GM06990 (cell line): ENCODE results near the gene DOK7.

ENCODE experiments used
- DNase-seq: peaks from one replicate; pipeline ENCODE4 v3.0.0-alpha.2; 2011; ENCODE audit not compliant: insufficient read length; ENCODE audit errors: extremely low read depth
- H3K27me3 ChIP-seq: replicated peaks from 2 replicates; pipeline ENCODE4 v1.6.0; 2011; ENCODE audit warnings: low read length; ENCODE audit not compliant: control insufficient read depth, insufficient read depth
- H3K36me3 ChIP-seq: 2 replicates; pipeline ENCODE4 v1.5.1; 2011; ENCODE audit warnings: low read length; ENCODE audit not compliant: control insufficient read depth, insufficient read depth
- H3K4me3 ChIP-seq: replicated peaks from 2 replicates; pipeline ENCODE4 v1.5.1; 2011; ENCODE audit warnings: low read depth, mild to moderate bottlenecking, control low read depth, low read length
- TF ChIP-seq, protein P1 (sequence below): IDR thresholded peaks from 2 replicates; pipeline ENCODE4 v1.5.1; 2011; ENCODE audit warnings: low read length, control low read depth, mild to moderate bottlenecking, inconsistent platforms; ENCODE audit not compliant: insufficient read depth, poor library complexity, severe bottlenecking

Gene DOK7

DNA sequence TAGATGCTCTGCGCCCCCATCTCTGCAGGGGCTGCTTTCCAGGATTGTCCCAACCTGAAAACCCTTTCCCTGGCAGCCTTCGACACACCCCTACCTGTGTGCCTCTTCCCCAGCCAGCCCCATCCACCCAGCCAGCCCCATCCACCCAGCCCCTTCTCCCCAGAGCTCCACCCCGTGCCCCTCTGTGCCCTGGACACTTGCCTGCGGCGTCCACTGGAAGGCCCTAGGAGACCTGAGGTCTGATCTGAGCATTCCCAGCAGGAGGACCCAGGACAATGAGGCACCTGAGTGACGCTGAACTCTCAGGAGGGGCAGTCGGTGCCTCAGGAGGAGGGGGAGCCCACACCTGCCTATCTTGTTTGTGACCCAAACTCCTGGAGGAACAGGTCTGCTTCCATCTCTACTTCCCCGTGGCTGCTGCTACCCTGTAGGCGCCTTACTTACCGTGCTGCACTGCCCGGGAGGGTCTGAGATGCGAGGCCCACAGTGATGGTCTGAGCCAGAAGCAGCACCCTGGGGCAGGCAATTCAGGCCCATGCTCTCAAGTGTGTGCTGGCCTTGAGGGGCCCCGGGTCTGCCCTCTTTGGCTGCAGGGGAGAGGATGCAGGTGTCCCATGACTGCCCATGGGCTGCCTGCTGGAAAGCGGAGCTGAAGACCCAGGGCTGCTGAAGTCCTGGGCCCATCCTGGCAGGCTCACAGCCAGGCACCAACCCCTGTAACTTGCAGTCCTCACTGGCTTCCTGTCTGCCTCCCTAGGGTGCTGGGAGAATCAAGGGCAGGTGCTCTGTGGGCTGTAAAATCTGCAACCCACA lies 64.2 kb downstream of the DOK7 start:
- H3K4me3 ChIP-seq: no peak overlapping the region
- TF ChIP-seq, protein P1, sequence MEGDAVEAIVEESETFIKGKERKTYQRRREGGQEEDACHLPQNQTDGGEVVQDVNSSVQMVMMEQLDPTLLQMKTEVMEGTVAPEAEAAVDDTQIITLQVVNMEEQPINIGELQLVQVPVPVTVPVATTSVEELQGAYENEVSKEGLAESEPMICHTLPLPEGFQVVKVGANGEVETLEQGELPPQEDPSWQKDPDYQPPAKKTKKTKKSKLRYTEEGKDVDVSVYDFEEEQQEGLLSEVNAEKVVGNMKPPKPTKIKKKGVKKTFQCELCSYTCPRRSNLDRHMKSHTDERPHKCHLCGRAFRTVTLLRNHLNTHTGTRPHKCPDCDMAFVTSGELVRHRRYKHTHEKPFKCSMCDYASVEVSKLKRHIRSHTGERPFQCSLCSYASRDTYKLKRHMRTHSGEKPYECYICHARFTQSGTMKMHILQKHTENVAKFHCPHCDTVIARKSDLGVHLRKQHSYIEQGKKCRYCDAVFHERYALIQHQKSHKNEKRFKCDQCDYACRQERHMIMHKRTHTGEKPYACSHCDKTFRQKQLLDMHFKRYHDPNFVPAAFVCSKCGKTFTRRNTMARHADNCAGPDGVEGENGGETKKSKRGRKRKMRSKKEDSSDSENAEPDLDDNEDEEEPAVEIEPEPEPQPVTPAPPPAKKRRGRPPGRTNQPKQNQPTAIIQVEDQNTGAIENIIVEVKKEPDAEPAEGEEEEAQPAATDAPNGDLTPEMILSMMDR: no peak
- peaks cover 23% of the 10 kb centered on the region for H3K36me3 ChIP-seq
- H3K27me3 ChIP-seq: no peaks in the 10 kb centered on the region
- DNase-seq: no peak

DNA sequence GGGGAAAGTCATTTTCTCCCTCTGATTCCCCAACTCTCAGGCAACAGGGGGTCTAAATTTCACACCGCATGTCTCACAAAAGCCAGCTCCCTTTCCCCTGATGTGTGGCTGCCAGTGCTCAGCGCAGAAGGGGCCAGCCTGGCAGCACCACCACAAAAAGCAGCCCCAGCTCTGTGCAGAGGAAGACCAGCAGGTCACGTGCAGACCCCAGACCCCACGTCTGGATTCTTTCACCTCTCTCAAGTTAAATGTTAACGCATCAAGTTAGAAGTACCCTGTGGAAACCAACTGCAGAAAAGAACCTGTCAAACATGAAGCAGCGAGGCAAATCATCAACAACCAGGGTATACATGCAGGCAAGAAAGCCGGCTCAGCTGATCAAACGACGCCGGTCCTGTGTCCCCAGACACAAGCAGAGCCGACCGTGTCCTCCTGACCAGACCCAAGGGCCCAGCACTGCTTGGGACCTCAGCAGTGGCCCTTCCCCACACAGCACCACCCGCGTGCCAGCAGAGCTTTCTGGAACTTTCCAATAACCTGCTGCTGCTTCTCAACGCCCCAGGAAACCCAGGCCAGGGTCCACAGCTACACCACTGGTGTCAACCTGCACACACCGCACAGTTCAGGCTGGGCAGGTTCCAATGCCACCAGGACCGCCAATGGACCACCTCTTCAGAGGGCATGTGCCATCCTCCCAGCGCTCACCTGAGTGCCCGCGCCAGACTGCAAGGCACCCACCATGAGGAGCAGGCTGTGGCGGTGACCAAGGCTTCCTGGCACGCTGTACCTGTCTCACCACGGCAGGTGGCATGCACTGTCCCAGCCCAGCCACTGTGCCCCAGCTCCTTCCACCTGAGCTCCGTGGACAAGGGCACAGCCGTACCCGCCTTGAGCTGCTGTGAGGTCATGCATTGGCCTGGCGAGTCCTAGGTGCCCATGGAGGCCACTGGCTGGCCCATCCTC lies 65.1 kb downstream of the DOK7 start:
- Histone ChIP-seq H3K4me3 (no peak overlapping the region), H3K27me3 (no peaks in the 10 kb centered on the region), H3K36me3 (peaks cover 23% of the 10 kb centered on the region)
- TF ChIP-seq, protein P1: no peak
- DNase-seq: no peak

DNA sequence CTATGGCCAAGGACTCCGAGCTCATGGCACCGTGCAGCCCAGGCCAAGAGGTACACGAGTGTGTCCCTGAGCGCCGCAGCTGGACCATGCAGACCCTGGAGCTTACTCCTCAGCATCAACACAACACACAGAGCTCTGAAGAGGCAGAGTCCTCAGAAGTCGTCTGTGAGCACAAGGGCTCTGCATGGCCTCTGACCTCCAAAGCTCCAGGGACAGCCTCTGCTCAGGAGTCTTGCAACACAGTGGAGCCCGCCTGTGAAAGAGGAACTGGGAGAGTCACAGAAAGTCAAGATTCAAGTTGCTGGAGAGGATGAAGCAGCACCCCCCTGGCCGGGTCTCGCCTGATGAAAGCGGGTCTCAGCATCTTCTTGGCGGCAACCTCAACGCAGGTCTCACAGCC lies 66.3 kb downstream of the DOK7 start:
- no peak for DNase-seq
- Histone ChIP-seq H3K27me3 (no peaks in the 10 kb centered on the region), H3K36me3 (peaks cover 14% of the 10 kb centered on the region), H3K4me3 (no peak overlapping the region)
- TF ChIP-seq, protein P1: no peak

DNA sequence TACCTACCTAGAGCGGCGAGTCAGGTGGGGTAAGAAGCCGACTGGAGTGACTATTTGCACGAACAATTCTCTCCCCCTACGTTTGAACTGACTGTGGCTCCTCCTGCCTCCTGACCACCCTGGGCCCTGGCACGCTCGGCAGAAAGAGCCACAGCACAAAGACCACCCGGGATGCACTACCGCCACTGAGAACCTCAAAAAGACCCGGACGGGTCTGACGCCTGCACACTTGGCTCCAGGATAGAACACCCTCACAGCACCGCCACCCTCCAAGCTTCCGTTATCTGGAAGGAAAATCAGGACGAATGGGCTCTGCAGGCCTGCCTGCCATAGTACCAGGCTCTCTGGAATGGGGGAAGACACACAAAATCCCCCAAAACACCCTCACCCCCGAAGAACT lies 66.9 kb downstream of the DOK7 start:
- H3K4me3 ChIP-seq: no peak overlapping the region
- no peaks in the 10 kb centered on the region for H3K27me3 ChIP-seq
- no peak for DNase-seq
- TF ChIP-seq, protein P1: no peak
- peaks cover 10% of the 10 kb centered on the region for H3K36me3 ChIP-seq

DNA sequence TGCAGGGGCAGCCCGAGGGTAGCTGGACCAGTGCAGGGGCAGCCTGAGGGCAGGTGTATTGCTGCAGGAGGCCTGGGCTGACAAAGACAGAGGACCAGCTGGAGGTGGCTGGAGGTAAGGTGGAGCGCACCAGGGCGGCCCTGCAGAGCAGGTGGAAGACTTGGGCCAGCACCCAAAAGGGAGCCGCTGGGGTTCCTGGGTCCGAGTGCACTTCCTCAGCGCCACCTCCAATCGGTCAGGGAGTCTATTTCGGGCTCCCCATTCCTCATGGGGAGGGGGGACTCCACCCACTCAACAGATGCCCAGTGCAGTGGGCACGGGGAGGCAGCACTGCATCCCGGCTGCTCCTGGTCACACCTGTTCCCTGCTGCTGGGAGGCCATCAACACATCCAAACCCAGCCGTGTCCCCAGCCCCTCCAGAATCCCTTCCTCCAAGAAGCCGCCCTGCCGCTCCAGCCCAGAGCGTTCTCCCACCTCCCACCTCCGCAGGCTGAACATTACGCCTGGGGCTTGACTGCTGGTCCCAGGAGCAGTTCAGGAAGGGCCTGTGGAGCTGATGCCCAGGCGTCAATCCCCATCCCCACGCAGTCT lies 67.7 kb downstream of the DOK7 start:
- Histone ChIP-seq H3K4me3 (peak overlapping the region; percentile 77), H3K36me3 (peaks cover 9% of the 10 kb centered on the region), H3K27me3 (no peaks in the 10 kb centered on the region)
- no peak for DNase-seq
- TF ChIP-seq, protein P1: no peak
